GM19324 (cell line): ENCODE results near the gene IL17RE.
"Not testable (repeated sequence)": the region's sequence is repeated elsewhere in the genome, so short reads cannot be mapped to it uniquely, and the experiment has no call there.

Source experiments
- ATAC-seq: cut with Tn5 transposase; IDR thresholded peaks from one replicate; pipeline ENCODE4 v1.9.1; 2021; ENCODE audit warnings: mild to moderate bottlenecking, moderate library complexity; ENCODE audit not compliant: unreplicated experiment, low FRiP score

IL17RE gene, protein sequence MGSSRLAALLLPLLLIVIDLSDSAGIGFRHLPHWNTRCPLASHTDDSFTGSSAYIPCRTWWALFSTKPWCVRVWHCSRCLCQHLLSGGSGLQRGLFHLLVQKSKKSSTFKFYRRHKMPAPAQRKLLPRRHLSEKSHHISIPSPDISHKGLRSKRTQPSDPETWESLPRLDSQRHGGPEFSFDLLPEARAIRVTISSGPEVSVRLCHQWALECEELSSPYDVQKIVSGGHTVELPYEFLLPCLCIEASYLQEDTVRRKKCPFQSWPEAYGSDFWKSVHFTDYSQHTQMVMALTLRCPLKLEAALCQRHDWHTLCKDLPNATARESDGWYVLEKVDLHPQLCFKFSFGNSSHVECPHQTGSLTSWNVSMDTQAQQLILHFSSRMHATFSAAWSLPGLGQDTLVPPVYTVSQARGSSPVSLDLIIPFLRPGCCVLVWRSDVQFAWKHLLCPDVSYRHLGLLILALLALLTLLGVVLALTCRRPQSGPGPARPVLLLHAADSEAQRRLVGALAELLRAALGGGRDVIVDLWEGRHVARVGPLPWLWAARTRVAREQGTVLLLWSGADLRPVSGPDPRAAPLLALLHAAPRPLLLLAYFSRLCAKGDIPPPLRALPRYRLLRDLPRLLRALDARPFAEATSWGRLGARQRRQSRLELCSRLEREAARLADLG

DNA sequence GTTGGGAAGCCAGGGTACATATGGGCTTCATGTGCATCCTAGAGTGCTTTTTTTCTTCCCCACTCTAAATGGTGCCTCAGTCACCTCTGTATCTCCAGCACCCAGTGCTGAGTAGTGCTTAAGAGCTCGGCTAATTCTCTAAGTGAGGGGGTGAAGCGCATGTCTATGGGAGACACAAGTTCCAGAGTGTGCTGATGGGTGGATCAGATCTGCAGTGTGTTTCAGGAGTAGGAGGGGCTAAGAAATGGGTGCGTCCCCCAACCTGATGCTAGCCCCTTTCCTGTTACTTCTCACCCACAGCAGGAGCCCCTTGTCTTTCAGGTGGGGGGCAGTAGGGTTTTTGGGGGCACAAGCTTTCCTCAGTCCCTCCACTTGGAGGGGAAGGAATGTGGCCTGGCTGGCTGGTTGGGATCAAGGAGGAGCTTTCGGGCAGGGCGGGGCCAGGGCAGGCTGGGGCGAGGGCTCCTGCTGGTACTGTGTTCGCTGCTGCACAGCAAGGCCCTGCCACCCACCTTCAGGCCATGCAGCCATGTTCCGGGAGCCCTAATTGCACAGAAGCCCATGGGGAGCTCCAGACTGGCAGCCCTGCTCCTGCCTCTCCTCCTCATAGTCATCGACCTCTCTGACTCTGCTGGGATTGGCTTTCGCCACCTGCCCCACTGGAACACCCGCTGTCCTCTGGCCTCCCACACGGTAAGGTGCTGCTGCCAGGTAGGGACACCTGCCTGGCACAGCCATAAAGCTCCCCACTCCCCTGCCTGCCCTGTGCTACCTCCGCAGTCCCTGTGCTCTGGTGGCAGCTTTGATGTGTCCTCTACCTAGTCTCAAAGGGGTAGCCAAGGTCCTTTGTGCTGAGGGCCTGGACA lies at the start of gene IL17RE:
Gene IL17RE (plus strand): TSS at position 477 of the 866 bp plus-strand sequence. CDS start 85 bp downstream, at position 562.
- no peak for ATAC-seq

DNA sequence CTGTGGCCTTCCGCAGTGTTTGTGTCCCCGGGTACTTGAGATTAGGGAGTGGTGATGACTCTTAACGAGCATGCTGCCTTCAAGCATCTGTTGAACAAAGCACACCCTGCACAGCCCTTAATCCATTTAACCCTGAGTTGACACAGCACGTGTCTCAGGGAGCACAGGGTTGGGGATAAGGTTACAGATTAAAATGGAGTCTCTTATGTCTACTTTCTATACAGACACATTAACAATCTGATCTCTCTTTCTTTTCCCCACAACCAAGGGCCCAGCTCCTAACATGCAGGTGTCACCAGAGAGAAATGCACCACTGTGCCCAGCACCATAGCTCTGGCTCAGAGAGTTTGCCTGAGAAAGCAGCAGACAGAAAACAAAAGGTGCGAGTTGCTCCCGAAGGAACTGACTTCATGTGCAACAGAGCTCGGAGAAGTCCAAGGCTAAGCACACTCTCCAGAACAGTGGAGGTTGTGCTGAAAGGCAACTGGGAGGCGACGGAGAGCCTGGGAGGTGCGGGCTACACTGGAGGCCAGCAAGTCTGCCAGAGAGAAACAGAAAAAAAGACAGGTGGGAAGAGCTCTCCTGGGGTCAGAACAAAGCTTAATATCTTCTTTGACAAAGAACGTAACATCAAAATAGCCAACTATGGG lies 48.2 kb upstream of the IL17RE start:
- ATAC-seq: not testable (repeated sequence)

DNA sequence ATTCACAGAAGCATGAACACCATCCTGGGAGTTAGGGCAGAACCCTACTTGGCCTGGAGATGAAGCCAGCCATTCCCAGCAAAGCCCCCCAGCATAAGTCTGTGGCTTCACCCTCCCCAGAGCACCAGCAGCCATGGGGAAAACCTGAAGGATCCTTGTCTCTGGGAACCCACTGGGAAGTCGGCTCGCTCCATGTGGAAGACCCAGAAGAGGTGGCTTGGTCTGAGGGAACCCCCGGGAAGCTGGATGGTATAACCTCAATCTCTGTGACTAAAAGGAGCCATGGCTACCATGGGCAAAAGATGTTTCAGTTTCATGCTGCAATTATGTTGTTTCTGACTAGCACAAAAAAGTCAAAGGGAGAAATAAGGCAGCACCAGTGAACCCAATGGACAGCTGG lies 47.1 kb upstream of the IL17RE start:
- no peak for ATAC-seq

DNA sequence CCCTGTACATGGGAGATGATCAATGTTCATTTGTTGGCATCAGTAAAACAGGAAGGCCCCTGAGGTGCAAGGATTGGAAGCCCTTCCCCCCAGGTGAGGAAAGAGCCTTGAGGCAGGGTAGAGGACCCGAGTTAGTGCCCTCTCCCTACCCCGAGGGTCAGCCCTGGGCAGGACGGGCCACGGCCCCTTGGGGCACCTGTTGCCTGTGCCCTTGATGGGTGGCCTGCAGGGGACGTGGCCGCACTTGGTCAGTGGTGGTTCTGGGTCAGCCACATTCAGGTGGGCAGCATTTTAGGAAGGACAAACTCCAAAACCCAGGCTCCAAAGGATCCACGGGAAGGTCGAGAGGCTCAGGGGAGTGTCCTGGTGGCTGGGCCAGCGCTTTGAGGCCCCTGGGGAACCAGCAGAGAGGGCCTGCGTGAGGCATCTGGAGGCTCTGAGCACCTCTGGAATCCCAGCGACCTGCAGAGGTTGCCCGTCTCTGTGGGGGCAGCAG lies 43.1 kb upstream of the IL17RE start:
- ATAC-seq: no peak

DNA sequence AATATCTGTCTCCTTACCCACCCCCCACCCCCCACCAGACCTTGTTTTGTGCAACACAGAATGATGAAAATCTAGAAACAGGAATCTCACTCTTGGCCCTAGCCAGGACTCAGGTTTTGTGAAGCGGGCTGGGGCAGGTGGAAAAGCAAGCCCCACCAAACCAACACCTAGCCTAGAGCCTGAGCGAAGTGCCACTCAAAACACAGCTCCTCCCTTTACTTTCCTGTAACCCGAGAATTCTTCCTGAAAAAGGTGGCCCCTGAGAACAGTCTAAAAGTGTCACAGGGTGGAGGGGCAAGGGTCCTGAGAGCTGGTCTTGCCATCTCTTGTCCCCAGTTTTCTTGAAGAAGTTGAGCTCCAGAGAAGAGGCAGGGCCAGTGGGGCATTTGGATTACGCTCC lies 41.4 kb upstream of the IL17RE start:
- no peak for ATAC-seq

DNA sequence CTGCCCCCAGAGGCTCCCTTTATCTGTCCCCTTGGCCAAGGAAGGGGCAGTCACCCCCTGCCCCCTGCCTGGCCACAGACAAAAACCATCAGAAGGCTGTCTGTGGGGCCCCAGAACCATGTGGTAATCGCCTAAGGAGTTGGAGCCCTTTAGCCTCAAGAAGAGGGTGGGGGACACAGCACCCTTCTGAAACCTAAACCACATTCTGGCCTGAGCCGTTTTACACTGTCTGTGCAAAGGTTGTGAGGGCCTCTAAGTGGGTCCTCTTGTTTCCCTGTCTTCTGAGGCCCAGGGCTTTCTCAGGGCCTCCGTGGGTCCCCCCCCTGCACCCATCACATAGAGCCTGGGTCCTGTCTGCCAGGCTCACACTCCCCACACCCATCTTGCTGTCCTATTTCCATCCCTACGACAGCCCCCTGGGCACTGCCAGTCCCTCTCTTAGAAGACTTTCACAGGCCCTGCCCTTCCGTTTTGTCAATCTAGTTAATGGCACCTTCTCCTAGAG lies 41.0 kb upstream of the IL17RE start:
- ATAC-seq: no peak

DNA sequence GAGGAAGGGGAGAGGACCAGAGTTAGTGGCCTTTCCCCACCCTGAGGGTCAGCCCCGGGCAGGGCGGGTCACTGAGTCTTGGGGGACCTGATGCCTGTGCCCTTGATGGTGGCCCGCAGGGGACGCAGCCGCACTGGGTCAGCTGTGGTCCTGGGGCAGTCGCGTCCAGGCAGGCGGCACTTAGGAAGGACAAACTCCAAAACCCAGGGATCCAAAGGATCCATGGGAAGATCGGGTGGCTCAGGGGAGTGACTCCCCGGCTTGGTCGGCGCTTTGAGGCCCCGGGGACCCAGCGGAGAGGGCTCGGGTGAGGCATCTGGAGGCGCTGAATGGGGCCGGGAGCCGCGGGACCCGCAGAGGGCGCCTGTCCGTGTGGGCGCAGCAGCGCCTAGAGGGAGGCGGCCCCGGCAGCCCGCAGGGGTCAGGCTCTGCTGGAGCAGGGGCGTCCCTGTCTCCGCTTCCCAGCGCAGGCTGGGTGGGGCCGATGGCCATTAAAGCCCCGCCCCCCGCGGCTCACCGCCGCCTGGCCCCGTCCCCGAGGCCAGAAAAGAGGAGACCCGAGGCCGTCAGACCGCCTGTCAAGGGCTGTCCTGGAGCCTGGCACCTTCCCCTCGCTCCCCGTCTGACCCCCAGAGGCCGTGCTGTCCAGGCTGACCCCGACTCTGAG lies 40.1 kb upstream of the IL17RE start:
- no peak for ATAC-seq

DNA sequence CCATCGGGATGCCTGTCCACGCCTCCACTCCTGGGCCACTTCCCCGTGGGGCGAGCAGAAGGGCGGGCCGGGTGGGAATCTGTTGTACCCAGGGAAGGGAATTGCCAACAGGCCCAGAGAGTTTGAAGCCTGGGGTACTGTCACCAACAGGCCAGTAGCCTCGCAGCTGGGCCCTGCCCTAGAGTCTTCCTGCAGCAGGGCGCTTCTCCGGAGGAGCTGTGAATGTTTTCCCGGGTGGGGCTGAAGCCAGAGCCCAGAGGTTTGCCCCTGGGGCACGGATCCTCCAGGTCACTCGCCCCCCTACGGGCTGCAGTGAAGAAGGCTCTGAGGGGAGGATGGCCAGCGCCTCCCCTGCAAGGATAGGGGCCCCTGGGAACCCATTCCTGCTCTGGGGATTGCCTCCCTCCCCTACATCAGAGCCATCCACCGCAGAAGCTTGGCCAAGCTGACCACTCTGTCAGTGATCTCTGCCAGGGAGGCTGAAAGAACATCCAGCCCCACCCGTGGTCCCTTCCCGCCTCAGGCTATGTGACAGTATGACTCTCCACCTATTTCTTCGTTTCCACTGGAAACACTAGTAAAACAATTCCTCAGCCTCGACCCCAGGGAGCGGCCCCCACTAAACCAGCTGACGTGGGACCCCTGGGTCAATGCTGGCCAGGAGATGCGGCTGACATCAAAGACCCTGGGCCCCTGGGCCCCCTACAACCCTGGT lies 39.4 kb upstream of the IL17RE start:
- ATAC-seq: no peak

DNA sequence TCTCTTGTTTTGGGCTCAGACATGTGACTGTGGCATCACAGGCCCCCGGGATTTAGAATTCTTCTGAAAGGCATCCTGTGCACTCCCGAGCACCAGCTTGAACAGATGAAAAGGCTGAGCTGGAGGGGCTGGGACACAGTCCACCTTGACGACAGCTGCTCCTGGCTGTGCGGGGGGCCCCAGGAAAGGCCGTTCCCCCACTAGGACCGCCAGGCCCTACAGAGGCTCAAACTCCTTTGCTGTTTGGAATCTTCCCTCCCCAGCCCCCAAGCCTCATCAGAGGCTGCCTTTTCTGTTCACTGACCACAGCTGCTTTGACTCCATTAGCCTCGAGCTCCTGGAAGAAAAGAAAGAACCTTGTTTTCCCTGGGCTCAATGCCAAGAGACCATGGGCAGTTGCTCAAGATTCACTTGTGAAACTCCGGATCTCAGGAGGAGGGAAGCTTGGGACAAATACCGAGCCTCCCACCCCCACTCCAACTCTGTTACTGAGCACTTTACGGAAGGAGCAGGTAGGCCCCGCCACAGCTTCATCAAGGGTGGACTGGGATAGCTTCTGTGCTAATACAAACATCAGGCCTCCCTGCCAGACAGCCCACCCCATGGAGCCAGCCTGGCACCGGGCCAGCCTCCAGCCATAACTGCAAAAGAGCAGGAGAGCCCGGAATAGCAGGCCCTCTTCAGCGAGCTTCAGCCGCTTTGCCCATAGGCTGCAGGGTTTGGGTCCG lies 38.3 kb upstream of the IL17RE start:
- no peak for ATAC-seq

DNA sequence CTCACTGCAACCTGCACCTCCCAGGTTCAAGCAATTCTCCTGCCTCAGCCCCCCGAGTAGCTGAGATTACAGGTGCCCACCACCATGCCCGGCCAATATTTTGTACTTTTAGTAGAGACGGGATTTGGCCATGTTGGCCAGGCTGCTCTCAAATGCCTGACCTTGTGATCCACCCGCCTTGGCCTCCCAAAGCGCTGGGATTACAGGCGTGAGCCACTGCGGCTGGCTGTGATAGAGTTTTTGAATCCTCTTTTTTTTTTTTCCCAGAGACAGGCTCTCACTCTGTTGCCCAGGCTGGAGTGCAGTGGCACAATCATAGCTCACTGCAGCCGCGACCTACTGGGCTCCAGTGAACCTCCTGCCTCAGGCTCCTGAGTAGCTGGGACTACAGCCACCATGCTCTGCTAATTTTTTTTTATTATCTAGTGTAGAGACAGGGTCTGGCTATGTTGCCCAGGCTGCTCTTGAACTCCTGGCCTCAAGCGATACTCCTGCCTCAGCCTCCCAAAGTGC lies 37.5 kb upstream of the IL17RE start:
- ATAC-seq: not testable (repeated sequence)

DNA sequence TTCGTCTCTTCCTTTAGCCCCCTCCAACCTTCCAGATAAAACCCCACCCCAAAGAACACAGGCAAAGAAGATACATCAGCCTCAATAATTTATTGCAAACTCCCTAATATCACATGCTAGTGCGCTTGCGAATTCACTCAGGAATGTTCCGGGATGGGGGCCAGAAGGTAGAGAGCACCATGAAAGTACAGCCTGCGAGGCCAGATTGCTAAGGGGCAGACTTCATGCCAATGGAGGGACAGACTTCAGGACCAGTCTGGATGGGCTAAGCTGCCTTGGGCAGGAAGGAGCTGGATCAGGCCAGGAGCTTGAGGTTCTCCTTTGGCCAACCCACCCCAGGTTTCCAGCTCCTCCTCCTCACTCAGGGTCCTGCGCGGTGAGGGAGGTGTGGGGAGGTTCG lies 36.0 kb upstream of the IL17RE start:
- no peak for ATAC-seq

DNA sequence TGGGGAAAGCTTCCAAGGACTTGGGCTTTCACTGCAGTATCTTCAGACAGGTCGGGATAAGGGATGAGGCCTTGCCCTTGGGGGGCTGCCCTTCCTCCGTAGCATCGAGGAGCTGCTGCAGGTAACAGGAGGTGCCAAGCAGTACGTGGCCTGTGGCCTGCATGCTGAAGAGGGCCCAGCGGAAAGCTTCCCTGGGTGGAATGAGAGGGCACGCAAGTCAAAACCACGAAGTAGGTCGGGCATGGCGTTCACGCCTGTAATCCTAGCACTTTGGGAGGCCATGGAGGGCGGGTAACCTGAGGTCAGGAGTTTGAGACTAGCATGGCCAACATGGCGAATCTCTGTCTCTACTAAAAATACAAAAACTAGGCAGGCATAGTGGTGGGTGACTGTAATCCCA lies 35.5 kb upstream of the IL17RE start:
- ATAC-seq: no peak

DNA sequence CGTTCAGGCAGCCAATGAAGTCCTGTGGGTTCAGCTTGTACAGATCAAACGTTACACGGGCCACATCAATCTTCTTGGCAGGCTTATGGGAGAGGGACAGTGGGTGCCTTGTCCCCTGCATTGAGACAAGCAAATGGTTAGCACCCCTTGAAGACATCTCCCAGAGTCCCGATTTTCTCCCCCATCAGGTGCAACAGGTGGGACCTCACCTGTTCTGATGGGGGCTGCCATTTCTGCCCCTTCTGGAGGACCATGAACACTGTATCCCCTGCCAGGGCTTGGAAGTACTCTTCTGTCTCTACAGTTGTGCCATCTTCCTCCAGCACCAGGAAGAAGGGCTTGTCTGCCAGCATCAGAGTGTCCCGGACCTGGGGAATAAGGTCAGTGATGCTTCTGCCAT lies 32.7 kb upstream of the IL17RE start:
- ATAC-seq: no peak

DNA sequence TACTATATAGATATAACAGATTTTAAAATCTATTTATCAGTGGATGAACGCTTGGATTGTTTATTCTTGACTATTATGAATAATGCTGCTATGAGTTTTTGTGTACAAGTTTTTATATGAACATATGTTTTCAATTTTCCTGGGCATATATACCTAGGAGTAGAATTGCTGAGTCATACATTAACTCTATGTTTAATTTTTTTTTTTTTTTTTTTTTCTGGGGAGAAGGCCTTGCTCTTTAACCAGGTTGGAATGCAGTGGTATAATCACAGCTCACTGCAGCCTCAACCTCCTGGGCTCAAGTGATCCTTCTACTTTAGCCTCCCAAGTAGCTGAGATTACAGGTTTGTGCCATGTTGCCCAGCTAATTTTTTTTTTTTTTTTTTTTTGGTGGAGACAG lies 31.7 kb upstream of the IL17RE start:
- no peak for ATAC-seq

DNA sequence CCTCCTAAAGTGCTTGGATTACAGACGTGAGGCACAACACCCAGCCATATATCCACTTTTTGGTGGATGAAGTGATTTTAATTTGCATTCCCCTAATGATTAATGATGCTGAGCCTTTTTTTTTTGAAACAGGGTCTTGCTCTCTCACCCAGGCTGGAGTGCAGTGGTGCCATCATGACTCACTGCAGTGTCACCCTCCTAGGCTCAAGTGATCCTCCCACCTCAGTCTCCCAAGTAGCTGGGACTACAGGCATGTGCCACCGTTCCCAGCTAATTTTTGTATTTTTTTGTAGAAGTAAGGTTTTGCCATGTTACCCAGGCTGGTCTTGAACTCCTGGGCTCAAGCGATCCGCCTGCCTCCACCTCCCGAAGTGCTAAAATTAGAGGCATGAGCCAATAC lies 30.6 kb upstream of the IL17RE start:
- ATAC-seq: not testable (repeated sequence)

DNA sequence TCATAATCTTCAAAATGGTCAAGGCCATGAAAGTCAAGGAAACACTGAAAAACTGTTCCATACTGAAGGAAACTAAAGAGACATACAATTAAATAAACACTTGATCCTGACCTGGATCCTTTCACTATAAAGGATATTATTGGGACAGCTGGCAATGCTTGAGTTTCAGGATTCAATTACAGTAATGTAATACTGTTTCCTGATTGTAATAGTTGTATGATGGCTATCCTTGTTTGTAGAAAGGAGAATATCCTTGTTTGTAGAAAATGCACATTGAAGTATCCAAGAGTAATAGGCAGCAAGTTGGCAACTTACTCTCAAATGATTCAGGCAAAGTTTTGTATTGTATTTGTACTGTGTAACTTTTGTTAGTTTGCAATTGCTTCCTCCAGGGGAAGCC lies 27.2 kb upstream of the IL17RE start:
- no peak for ATAC-seq

DNA sequence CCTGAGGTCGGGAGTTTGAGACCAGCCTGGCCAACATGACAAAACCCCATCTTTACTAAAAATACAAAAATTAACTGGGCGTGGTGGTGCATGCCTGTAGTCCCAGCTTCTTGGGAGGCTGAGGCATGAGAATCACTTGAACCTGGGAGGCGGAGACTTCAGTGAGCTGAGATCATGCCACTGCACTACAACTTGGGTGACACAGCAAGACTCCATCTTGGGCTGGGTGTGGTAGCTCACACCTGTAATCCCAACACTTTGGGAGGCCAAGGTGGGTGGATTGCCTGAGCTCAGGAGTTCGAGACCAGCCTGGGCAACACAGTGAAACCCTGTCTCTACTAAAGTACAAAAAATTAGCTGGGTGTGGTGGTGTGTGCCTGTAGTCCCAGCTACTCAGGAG lies 26.4 kb upstream of the IL17RE start:
- ATAC-seq: not testable (repeated sequence)

DNA sequence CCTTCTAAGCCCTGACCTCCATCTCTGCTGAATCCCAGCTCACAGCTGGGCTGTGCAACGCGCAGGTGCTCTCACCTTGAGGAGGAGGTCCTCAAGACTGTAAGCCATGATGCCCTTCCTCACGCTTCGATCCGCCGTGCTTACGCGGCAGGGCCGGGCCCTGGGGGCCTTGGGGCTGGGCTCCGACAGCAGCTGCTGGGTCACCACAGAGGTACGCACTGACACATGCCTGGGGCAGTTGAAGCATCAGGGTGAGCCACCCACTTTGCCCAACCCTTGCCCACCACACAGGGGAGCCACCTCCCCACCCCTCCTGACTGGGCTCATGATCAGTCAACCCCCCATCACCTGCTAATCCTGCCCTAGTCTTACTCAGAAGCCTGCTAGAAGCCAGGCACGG lies 25.7 kb upstream of the IL17RE start:
- ATAC-seq: no peak
